Measurements from ENCODE around the gene ERBIN. TPM values are rescaled to one million over a fixed set of nuclear protein-coding genes. Genes with fewer than 3 reads are reported as not detected.
"Not testable (repeated sequence)": the region's sequence is repeated elsewhere in the genome, so short reads cannot be mapped to it uniquely, and the experiment has no call there.

The ERBIN gene
- total RNA-seq, 1 experiment from 2014 or later = 47.2 TPM

- peaks cover 6% of the 10 kb centered on the region for H3K4me1 ChIP-seq
- no peaks in the 10 kb centered on the region for H3K27me3 Mint-ChIP-seq (ENCODE audit: insufficient read depth, unreplicated experiment)
- H3K4me3 Mint-ChIP-seq (ENCODE audit: unreplicated experiment) = no peak overlapping the region
- H3K9me3 ChIP-seq = no peaks in the 10 kb centered on the region
- no peak overlapping the region for H3K27ac Mint-ChIP-seq (ENCODE audit: unreplicated experiment)
- H3K4me1 Mint-ChIP-seq (ENCODE audit: low read depth, unreplicated experiment) = peaks cover 13% of the 10 kb centered on the region
- no peaks in the 10 kb centered on the region for H3K36me3 ChIP-seq (ENCODE audit: control insufficient read depth, insufficient read depth, low read length)
- no peak for DNase-seq
- no peak for TF ChIP-seq CTCF (IDR thresholded peaks at IDR 0.05; ENCODE audit: insufficient read depth in 1 of 2, low read depth in 1 of 2, low read length in 1 of 2, severe bottlenecking in 1 of 2, unreplicated experiment in 1 of 2)
- intact Hi-C loops (cut with micrococcal nuclease; ENCODE audit: unreplicated experiment) = loop anchor here (10.0 kb wide), 1 partner anchor 295 kb away; no protein-coding TSS in a partner anchor
- H3K9me3 Mint-ChIP-seq (ENCODE audit: unreplicated experiment) = no peaks in the 10 kb centered on the region
- no peak overlapping the region for H3K4me3 ChIP-seq (ENCODE audit: low read depth, low read length)
- BruUV-seq (replicated peaks) = no TSS peak
- POLR2A ChIA-PET = no interaction called here
- no peaks in the 10 kb centered on the region for H3K27me3 ChIP-seq (replicated peaks; ENCODE audit: control insufficient read depth, insufficient read depth, low read length)
- peaks cover 34% of the 10 kb centered on the region for H3K36me3 Mint-ChIP-seq (ENCODE audit: insufficient read depth, unreplicated experiment)
- CTCF ChIA-PET = no interaction called here
Observed at GRCh38 chr5:66039701-66040100, 113.3 kb downstream of the ERBIN start.

GRCh38 chr5:66041627-66042026, 115.3 kb downstream of the ERBIN start:
- Mint-ChIP-seq H3K4me3 (ENCODE audit: unreplicated experiment) (no peak overlapping the region), H3K27ac (ENCODE audit: unreplicated experiment) (peak overlapping the region; percentile 5), H3K4me1 (ENCODE audit: low read depth, unreplicated experiment) (peaks cover 7% of the 10 kb centered on the region), H3K36me3 (ENCODE audit: insufficient read depth, unreplicated experiment) (peaks cover 38% of the 10 kb centered on the region), H3K27me3 (ENCODE audit: insufficient read depth, unreplicated experiment) (no peaks in the 10 kb centered on the region), H3K9me3 (ENCODE audit: unreplicated experiment) (no peaks in the 10 kb centered on the region)
- H3K4me3 ChIP-seq (ENCODE audit: low read depth, low read length) = no peak overlapping the region
- no TSS peak for BruUV-seq (replicated peaks)
- intact Hi-C loops (cut with micrococcal nuclease; ENCODE audit: unreplicated experiment) = no loop called here
- POLR2A ChIA-PET = no interaction called here
- H3K27me3 ChIP-seq (replicated peaks; ENCODE audit: control insufficient read depth, insufficient read depth, low read length) = no peaks in the 10 kb centered on the region
- CTCF ChIA-PET = no interaction called here
- peaks cover 6% of the 10 kb centered on the region for H3K4me1 ChIP-seq
- TF ChIP-seq CTCF (IDR thresholded peaks at IDR 0.05; ENCODE audit: insufficient read depth in 1 of 2, low read depth in 1 of 2, low read length in 1 of 2, severe bottlenecking in 1 of 2, unreplicated experiment in 1 of 2) = no peak
- no peak for DNase-seq
- no peaks in the 10 kb centered on the region for H3K36me3 ChIP-seq (ENCODE audit: control insufficient read depth, insufficient read depth, low read length)
- no peaks in the 10 kb centered on the region for H3K9me3 ChIP-seq

- Mint-ChIP-seq H3K4me3 (ENCODE audit: unreplicated experiment) (no peak overlapping the region), H3K9me3 (ENCODE audit: unreplicated experiment) (peaks cover 6% of the 10 kb centered on the region), H3K27ac (ENCODE audit: unreplicated experiment) (no peak overlapping the region), H3K27me3 (ENCODE audit: insufficient read depth, unreplicated experiment) (no peaks in the 10 kb centered on the region), H3K36me3 (ENCODE audit: insufficient read depth, unreplicated experiment) (peaks cover 14% of the 10 kb centered on the region), H3K4me1 (ENCODE audit: low read depth, unreplicated experiment) (no peaks in the 10 kb centered on the region)
- ChIA-PET CTCF (no interaction called here), POLR2A (no interaction called here)
- DNase-seq = no peak
- TF ChIP-seq CTCF (IDR thresholded peaks at IDR 0.05; ENCODE audit: insufficient read depth in 1 of 2, low read depth in 1 of 2, low read length in 1 of 2, severe bottlenecking in 1 of 2, unreplicated experiment in 1 of 2) = no peak
- intact Hi-C loops (cut with micrococcal nuclease; ENCODE audit: unreplicated experiment) = no loop called here
- no peak overlapping the region for H3K4me3 ChIP-seq (ENCODE audit: low read depth, low read length)
- no peaks in the 10 kb centered on the region for H3K9me3 ChIP-seq
- no peaks in the 10 kb centered on the region for H3K27me3 ChIP-seq (replicated peaks; ENCODE audit: control insufficient read depth, insufficient read depth, low read length)
- no TSS peak for BruUV-seq (replicated peaks)
- H3K36me3 ChIP-seq (ENCODE audit: control insufficient read depth, insufficient read depth, low read length) = peaks cover 2% of the 10 kb centered on the region; the same call in 1 of the 2 replicates
- no peaks in the 10 kb centered on the region for H3K4me1 ChIP-seq
Observed at GRCh38 chr5:66057239-66057638, 130.9 kb downstream of the ERBIN start.

GRCh38 chr5:66061320-66061719, 134.9 kb downstream of the ERBIN start:
- H3K4me1 Mint-ChIP-seq (ENCODE audit: low read depth, unreplicated experiment); H3K27me3 Mint-ChIP-seq (ENCODE audit: insufficient read depth, unreplicated experiment); CTCF ChIA-PET; intact Hi-C loops (cut with micrococcal nuclease; ENCODE audit: unreplicated experiment); H3K9me3 Mint-ChIP-seq (ENCODE audit: unreplicated experiment); DNase-seq; H3K27me3 ChIP-seq (replicated peaks; ENCODE audit: control insufficient read depth, insufficient read depth, low read length); H3K4me3 ChIP-seq (ENCODE audit: low read depth, low read length); H3K27ac Mint-ChIP-seq (ENCODE audit: unreplicated experiment); H3K4me1 ChIP-seq; H3K9me3 ChIP-seq; H3K4me3 Mint-ChIP-seq (ENCODE audit: unreplicated experiment); POLR2A ChIA-PET; BruUV-seq (replicated peaks); H3K36me3 ChIP-seq (ENCODE audit: control insufficient read depth, insufficient read depth, low read length): not testable (repeated sequence)
- peaks cover 11% of the 10 kb centered on the region for H3K36me3 Mint-ChIP-seq (ENCODE audit: insufficient read depth, unreplicated experiment)

- H3K36me3 ChIP-seq (ENCODE audit: control insufficient read depth, insufficient read depth, low read length); H3K9me3 Mint-ChIP-seq (ENCODE audit: unreplicated experiment); BruUV-seq (replicated peaks); H3K4me3 Mint-ChIP-seq (ENCODE audit: unreplicated experiment); H3K27me3 ChIP-seq (replicated peaks; ENCODE audit: control insufficient read depth, insufficient read depth, low read length); H3K4me3 ChIP-seq (ENCODE audit: low read depth, low read length); H3K27ac Mint-ChIP-seq (ENCODE audit: unreplicated experiment); H3K4me1 Mint-ChIP-seq (ENCODE audit: low read depth, unreplicated experiment); H3K27me3 Mint-ChIP-seq (ENCODE audit: insufficient read depth, unreplicated experiment); CTCF ChIA-PET; intact Hi-C loops (cut with micrococcal nuclease; ENCODE audit: unreplicated experiment); H3K4me1 ChIP-seq; H3K9me3 ChIP-seq; POLR2A ChIA-PET; DNase-seq: not testable (repeated sequence)
- peaks cover 11% of the 10 kb centered on the region for H3K36me3 Mint-ChIP-seq (ENCODE audit: insufficient read depth, unreplicated experiment)
Observed at GRCh38 chr5:66063061-66063460, 136.7 kb downstream of the ERBIN start.

Data from Caco-2 (cell line).